HG03280 (cell line): Measurements from ENCODE around the gene UROC1.
"Not testable (repeated sequence)": the region's sequence is repeated elsewhere in the genome, so short reads cannot be mapped to it uniquely, and the experiment has no call there.

Experiments used
- ATAC-seq: cut with Tn5 transposase; IDR thresholded peaks from one replicate; pipeline ENCODE4 v1.9.1; 2021; ENCODE audit warnings: mild to moderate bottlenecking, moderate library complexity; ENCODE audit not compliant: unreplicated experiment

UROC1 gene

GRCh38 chr3:126547721-126548120 is 30.1 kb upstream of the UROC1 start:
- ATAC-seq: no peak

- ATAC-seq: no peak
These were observed 29.1 kb upstream of the UROC1 start for GRCh38 chr3:126546549-126547239.

- no peak for ATAC-seq
These were observed 28.4 kb upstream of the UROC1 start for GRCh38 chr3:126546013-126546412.

DNA sequence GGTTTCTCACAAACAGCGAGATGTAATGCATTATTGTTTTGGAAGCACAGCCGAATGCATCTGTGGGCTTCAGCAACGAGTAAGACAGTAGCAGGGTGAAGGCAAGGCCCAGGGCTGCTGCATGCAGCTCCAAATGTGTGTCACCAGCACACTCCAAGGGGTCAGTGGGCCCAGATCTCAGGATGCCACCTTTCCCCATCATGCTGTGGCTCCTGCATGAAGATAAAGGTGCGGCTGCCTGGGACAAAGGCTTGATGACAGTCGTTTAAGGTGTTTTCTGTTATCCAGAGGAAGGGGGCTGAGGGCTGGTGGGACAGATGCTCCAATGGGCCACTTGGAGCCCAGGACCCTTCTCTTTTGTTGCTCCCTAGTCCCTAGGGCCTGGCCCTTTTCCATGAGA is 28.0 kb upstream of the UROC1 start:
- ATAC-seq: no peak

DNA sequence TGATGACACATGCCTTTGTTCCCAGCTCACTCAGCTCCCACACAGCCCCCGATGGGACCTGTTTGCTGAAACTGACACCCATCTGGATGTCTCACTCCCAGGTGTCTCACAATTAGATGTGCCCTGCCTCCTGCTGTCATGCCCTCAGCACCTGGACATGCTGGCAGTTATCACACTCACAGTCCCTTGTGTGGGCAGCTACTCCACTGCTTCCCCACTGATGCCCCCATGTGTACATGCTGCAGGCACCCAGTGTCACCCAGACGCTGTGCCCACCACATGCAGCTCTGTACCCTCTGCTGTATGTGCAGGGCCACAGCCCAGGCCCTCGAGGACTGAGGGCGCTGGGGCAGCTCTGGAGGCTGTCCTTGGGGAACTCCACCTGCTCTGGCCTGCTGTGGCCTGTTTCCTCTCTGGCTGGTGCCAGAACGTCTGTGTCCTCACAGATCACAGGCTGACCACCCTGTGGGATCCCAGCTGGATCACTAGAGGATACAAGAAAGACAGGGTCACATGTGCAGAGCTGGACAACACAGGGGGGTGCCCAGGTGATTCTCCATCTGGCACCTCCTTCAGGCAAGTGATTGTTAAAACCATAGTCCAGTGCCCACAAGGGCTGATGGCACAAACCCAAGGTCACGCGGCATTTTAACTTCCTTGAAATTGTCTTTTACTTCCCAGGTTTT is 27.2 kb upstream of the UROC1 start:
- ATAC-seq: no peak

- no peak for ATAC-seq
These were observed 26.0 kb upstream of the UROC1 start for GRCh38 chr3:126543457-126544061.

- no peak for ATAC-seq
These were observed 25.0 kb upstream of the UROC1 start for GRCh38 chr3:126542340-126543241.

- ATAC-seq: no peak
These were observed 24.2 kb upstream of the UROC1 start for GRCh38 chr3:126541628-126542339.

DNA sequence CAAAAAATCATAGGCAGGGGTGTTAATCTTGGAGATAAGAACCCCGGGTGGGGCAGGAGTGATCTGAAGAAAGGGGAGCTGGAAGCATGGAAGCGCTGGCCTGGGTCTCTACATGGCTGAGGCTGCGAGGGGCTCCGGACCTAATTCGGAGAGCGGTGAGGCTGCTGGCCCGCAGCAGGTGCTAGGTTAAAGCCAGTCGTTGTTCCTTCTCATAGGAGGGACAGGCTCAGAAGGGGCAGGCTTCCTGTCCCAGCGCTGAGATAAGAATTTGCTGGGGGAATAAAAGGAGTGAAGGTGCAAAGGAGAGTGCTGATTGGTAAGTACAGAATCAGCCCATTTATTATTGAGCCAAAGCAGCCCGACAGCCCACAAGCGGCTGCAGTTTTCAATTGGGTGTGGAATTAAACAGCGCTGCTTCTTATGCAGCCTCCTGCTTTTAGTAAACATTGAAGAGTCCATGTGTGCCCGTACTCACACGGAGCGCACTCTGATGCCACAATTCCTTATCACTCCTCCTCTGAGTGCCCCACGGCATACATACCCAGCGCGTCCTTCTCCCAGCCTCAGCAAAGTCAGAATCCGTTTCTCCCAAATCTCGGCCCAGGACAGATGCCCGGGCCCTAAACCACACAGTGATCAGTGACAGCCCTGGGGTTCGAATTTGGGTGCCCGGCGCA is 23.5 kb upstream of the UROC1 start:
- no peak for ATAC-seq

- ATAC-seq: no peak
These were observed 22.8 kb upstream of the UROC1 start for GRCh38 chr3:126540342-126540849.

- ATAC-seq: no peak
These were observed 22.1 kb upstream of the UROC1 start for GRCh38 chr3:126539558-126540250.

- no peak for ATAC-seq
These were observed 21.4 kb upstream of the UROC1 start for GRCh38 chr3:126538966-126539365.

DNA sequence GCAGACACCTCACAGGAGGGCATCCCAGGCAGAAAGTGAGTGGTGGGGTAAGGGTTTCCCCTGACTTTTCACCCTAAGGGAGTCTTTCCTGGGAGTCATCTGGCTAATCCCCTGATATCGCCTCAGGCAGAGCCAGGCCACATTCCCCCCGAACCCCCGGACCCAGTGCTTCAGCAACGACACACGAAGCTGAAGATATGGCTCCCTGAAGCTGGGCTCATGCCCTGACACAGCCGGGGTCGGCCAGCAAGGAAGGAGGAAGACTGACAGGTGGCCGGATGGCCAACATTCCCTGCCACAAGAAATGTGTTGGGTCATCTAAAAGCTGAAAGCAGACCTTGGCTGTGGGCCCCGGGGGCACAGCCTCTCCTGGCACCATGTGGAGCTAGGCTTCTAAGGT is 20.7 kb upstream of the UROC1 start:
- no peak for ATAC-seq

GRCh38 chr3:126537730-126538281 is 20.2 kb upstream of the UROC1 start:
- ATAC-seq: no peak

DNA sequence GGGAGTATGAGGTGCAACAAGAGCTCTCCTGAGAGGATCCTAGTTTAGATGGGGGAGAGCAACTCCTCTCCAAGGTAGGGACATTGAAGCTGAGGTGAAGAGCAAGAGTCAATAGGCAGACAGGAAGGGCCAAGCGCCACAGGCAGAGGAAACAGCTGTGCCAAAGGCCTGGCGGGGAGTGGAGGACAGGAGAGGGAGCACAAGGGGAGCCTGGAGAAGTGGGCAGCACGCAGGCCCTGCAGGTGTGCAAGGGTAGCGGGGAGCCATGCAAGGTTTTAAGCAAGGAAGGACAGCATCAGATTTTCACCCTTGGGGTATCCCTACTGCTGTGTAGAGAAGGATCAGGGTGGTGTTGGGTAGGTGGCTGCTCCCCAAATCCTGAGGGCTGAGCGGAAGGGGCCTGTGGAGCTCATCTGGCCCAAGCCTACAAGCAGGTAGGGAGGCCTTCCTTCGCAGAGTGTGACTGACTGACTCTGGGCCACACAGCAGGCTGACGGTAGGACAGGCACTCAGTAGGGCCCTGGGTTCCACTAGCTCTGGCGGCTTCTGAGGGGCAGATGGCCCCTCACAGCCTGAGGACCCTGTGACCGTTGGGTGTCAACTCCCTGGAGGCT is 19.6 kb upstream of the UROC1 start:
- no peak for ATAC-seq

GRCh38 chr3:126536126-126536525 is 18.6 kb upstream of the UROC1 start:
- no peak for ATAC-seq

GRCh38 chr3:126535636-126536035 is 18.1 kb upstream of the UROC1 start:
- no peak for ATAC-seq

- not testable (repeated sequence) for ATAC-seq
These were observed 17.1 kb upstream of the UROC1 start for GRCh38 chr3:126534716-126535115.
